GM18867 (cell line): Measurements from ENCODE around the gene GADD45G.

Experiments used
- ATAC-seq: cut with Tn5 transposase; IDR thresholded peaks from one replicate; pipeline ENCODE4 v1.9.1; 2021; ENCODE audit warnings: mild to moderate bottlenecking, moderate library complexity; ENCODE audit not compliant: unreplicated experiment

The GADD45G gene

GRCh38 chr9:89592213-89592815, 12.5 kb upstream of the GADD45G start:
- no peak for ATAC-seq

DNA sequence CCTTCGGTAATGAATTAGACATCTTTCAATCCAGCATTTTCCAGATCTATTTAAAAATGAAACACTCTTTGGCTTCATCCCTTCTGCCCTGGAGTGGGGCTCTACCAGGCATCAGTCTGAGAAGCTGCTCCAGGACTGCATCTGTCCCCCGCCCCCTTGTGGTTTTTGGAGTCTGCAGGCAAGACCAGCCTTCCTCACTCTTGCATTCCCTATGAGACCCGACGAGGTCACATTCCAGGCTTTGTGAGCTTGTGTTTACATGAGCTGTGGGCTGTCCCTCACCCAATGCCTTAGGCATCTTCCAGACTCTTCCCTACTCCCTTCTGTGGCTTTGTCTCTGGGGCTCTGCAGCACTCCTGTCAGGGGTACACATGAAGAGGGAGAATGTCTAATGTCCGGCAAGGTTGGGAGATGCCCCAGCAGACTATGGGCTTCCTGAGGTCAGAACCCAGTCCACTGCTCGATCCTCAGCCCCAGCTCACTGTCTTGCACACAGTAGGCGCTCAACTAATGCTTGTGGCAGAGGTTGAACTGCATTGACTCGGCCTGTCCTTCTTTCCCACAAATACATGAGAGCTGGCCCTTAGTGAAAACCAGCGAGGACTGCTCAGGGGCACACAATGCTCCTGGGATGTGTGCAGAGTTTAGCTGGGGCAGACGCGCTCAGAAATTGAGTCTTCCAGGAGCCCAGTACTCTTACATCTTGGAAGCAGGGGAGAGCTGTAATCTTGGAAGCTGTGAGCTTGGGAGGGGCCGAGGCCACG, 11.7 kb upstream of the GADD45G start:
- ATAC-seq: no peak

DNA sequence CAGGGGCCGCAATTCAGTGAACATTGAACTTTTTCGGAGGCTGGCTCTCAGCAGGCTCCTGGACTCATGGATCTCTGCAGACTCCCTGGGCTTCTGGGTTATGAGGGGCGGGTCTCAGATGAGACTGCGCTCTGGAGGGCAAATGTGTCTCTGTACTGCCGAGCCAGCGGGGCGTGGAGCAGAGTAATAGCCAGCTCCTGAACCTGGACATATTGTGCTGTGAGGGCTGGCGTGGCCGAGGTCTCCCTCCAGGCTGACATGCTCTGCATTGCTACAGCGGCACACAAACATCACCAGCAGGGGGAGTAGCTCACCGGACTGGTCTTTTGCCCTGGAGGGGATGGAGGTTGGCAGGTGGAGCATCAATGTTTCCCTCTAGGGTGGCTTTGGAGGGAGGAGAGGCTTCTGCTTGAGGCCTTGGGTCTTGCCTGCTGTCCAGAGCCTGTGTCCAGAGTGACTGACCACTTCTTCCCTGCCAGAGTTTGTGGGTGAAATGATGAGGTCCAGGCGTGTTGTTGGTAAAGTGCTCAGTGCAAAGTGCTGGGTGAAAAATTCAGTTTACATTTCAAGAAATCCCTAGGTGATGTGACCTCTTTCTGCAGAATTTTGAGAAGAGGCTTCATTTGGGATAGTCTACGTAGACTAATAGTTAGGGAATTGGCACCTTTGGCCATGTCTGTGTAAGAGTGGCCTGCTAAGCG, 10.9 kb upstream of the GADD45G start:
- no peak for ATAC-seq

DNA sequence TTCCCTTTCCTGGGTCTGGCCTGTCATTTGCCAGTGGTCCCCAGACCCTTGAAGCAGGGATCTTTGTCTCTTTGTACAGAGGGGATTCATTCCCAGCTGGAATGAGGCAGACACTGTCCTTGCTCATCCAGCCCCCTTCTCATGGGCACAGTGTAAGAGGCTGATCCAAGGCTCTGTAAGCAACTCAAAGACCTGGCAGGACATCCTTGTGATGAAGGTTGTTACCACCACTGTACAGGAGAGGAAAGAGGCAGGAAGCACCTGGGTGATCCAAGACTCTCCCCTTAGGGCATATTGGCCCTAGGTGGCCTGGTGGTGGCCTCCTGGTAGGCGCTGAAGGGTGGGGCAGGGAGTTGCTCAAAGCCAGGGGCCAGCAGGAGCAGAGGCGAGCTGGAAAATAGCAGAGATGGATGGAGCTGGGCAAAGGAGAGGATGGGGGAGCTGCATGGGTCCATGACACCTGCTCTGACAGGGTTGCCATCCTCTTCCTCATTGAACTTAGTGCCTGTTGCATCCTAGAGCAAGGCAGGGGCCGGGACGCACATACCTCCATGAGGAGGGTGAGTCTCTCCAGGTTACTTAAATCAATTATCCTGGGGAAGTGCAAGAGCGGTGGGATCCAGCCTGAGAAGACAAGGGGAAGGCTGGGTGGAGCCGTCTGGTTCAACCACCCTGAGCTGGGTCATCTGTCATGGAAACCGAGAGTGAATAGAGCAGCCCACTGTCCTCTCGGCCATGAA, 9.8 kb upstream of the GADD45G start:
- ATAC-seq: no peak

DNA sequence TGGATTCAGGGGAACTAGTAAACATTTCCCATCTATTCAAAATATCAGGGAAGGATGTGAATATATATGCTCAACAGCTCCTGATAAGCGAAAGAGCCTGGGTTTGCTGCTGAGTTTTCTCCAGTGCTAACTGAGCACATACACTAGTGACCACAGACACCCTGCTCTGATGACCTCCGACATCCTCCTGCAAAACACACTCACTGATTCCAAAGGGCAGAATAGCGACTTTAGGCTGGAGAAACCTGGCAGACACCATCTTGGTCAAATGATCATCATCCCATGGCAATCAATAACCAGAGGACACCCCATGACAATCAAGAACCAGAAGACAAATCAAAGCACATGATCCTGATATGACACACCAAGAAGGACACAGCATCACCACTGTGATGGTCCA, 9.2 kb upstream of the GADD45G start:
- ATAC-seq: no peak

DNA sequence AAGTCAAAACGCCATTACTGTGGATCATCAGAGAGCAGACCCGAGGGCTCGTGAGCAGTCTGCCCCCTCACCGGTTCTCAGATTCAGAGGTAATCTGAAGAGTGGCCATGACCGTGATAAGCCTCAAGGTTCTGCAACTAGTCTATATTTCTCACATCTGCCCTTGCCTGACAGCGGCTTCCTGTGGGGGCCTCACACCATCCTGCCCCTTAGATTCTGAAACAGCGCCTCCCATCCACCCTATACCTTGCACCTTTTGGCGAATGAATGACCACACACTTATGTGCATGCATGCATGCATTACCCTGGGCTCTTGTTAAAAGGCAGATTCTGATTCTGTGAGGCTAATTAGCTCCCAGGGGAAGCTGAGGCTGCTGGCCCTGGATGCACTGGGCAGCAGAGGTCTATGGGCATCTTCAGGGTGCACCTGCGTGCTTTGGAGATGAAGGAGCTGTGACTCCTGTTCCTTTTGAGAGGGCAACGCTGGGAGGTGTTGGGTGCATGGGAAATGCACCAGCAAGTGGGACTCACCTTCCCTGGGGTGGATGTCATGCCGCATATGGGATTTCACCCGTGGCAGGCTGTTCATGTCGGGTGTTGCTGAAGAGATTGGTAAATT, 7.8 kb upstream of the GADD45G start:
- no peak for ATAC-seq

DNA sequence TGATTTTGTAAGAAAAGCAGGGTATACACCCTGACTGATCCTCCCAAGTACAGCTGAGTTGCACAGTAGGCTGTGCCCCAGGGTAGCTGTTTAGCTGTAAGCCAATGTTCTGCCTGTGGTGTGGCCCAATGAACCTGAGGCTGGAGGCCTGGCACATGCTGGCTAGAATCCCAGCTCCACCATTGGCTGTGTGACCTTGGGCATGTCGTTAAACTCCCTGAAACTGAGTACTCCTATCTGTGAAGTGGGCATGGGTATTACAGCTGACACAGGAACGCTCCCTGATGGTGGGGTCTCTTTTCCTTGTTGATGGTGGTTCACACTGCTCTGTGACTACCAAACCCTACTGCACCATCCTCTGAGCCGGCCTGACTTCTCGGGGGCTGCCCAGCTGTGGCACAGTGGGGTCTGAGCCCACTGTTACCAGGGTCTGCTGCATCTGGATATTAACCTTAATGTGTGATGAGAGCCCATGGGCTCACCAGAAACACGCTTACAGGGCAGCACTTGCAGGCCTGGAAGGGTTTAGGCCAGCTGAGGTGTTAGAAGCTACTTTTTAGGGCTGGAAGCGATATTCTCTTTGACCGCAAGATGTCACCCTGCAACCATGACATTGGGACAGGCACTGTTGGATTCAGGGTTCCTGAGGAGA, 7.0 kb upstream of the GADD45G start:
- ATAC-seq: no peak

- ATAC-seq: no peak
These were observed 6.5 kb upstream of the GADD45G start for GRCh38 chr9:89598363-89598713.

DNA sequence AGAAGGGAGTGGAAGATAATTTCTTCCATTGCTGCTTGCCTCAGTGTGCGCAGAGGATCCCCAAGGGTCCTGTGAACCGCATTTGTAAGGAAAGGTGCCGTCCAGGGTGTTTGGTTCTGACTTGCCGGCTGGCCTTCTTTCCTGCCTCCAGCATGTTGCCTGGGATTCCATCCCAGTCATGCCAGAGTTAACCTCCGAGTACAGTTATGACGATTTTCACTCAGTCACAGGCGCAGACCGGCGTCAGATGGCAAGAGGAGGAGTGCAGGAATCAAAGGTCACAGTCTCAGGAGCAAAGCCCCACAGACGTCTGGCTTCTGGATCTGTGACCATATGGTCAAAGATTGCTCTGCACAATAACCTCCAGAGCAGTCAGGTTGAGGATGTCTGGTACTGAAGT, 5.9 kb upstream of the GADD45G start:
- ATAC-seq: no peak

DNA sequence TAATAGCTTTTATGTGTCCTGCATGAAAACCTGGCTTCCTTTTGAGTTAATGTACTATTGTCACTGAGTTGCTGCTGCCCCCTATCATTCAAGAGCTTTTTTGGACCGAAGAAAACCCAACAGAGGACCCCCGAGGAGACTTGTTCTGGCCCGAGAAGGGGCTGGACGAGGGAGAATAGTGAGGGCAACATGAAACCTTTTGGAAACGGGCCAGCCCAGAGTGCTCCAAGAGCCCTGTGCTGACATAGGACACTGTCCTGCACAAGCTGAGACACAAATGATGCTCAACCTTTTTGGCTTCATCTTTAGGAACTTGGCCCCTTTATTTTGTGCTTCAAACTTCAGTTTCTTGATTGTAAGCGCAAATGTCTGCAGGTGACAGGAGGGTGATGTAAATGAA, 4.0 kb upstream of the GADD45G start:
- ATAC-seq: no peak

- ATAC-seq: no peak
These were observed 3.5 kb upstream of the GADD45G start for GRCh38 chr9:89601306-89601705.

DNA sequence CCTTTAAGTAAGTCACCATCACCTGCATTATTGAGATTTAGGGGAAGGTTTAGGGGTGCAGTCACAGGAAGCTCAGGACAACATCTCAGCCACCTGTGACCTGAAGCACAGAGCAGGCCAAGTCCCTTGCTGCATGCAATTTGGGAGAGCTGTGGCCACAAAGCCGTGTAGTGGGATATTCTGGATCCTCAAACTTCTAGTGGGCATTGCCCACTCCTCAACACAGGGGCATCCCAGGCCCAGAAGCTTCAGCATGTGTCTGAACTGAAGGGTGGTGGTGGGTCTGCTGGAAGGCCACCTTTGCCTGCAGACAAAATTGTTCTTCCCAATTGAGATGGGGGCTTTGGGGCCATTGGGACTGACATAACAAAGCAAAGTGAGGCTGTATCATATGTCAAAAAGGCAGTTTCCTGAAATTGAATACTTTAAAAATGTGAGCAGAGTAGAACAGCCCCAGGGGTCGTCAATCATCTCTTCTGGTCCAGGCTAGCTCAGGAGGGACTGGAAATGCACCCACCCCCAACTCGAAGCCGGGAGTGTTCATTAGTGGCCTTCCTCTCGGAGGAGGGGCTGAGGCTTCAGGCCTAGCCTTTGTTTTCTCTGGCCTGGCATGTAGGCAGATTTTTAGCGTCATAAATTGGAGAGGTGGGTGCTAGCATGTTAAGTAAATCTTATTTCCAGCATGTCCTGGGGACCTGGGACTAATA, 2.8 kb upstream of the GADD45G start:
- no peak for ATAC-seq

GRCh38 chr9:89602978-89603766, 1.6 kb upstream of the GADD45G start:
- peak; percentile 43 for ATAC-seq

DNA sequence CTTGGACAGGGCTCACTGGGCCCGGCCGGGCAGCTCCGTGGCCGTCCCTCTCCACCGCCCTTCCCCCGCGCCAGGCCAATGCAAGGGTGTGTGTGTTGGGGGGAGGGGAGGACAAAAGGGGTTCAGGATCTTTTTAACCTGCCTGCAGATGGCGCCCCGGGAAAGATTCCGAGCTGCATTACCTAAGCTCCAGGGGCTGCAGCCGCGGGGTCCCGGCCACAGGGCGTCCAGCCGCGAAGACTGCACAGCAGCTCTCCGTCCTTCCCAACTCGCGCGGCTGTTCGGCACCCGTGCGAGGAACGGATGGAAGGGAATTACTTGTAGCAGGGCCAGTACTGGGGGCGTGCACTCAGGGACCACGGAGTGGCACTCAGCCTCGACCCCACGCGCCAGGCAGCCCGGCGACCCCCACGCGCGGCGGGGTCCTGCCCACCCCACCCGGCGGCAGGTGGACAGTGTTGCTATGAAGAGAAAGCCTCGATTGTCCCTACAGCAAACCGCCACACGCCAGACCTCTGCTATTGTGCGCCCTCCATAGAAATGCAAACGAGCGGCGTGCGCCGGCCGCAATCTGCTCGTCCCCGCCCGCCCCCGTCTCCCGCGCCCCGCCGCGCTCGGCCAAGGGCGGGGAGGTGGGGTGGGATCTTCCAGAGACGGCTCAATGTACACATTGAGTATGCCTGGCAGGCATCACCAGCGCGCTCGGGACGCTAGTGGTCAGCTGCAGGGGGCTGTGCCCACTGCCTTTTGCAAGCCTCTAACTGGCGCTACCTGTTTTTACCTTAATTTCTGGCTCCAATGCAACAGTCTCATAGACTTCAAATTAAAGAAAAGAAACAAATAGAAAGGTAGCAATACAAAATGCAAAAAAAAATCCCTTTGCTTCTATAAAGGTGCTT, 796 bp upstream of the GADD45G start:
- ATAC-seq: no peak

DNA sequence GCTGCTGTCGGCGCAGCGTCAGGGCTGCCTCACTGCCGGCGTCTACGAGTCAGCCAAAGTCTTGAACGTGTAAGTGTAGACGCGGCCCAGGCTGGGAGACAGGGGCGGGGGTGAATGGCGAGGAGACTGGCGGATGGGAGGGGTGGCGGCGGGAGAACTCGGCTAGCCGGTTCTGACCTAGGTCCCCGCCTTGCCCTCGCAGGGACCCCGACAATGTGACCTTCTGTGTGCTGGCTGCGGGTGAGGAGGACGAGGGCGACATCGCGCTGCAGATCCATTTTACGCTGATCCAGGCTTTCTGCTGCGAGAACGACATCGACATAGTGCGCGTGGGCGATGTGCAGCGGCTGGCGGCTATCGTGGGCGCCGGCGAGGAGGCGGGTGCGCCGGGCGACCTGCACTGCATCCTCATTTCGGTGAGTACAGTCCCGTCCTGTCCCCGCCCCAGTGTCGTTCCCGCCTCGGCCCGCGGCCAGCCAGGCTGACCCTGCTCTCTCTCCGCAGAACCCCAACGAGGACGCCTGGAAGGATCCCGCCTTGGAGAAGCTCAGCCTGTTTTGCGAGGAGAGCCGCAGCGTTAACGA, 745 bp downstream of the GADD45G start:
- no peak for ATAC-seq

GRCh38 chr9:89606049-89606623, 1.3 kb downstream of the GADD45G start:
- ATAC-seq: no peak

GRCh38 chr9:89606624-89607311, 2.0 kb downstream of the GADD45G start:
- ATAC-seq: no peak
